Activated naive CD4-positive, alpha-beta T cell treated with anti-CD3 and anti-CD28 coated beads for 36 hours (primary cell): ENCODE data around the gene LZIC. TPM values are rescaled to one million over a fixed set of nuclear protein-coding genes. Genes with fewer than 3 reads are reported as not detected.
A peak's percentile ranks its signal among the peaks of the same experiment; 100 is the strongest.

Source experiments
- CTCF ChIA-PET: fragments of 350-600 bp; sonication (Branson Sonifier 250); formaldehyde crosslinking; loops from one replicate; lab custom pipeline; 2021; ENCODE audit warnings: antibody characterized with exemption; lab: Charles Lee
- DNase-seq: peaks from one replicate; pipeline ENCODE4 v3.0.0-alpha.2; 2020
- H3K27ac Mint-ChIP-seq: one replicate; pipeline ENCODE4 v1.8.0; 2021; ENCODE audit warnings: mild to moderate bottlenecking, mixed read lengths
- H3K27me3 Mint-ChIP-seq: one replicate; pipeline ENCODE4 v1.8.0; 2021; ENCODE audit warnings: low read depth, mixed read lengths
- H3K36me3 Mint-ChIP-seq: one replicate; pipeline ENCODE4 v1.8.0; 2021; ENCODE audit warnings: low read depth, mixed read lengths
- H3K4me1 Mint-ChIP-seq: one replicate; pipeline ENCODE4 v1.8.0; 2021; ENCODE audit warnings: low read depth, mixed read lengths
- H3K4me3 Mint-ChIP-seq: one replicate; pipeline ENCODE4 v1.8.0; 2021; ENCODE audit warnings: mild to moderate bottlenecking, moderate library complexity, mixed read lengths
- H3K9me3 Mint-ChIP-seq: one replicate; pipeline ENCODE4 v1.8.0; 2021; ENCODE audit warnings: mixed read lengths
- intact Hi-C: fragments of 100-400 bp; cut with micrococcal nuclease; formaldehyde crosslinking; loops from one replicate; pipeline ENCODE4 v1.15.1; 2023
- total RNA-seq, 2 experiments: library from RNA; stranded (reverse); gene quantifications; one replicate each; pipeline ENCODE4 v1.2.3, GENCODE V29; 2021

The LZIC gene
- total RNA-seq, 2 experiments from 2014 or later: 26.1 to 27.0 TPM

DNA sequence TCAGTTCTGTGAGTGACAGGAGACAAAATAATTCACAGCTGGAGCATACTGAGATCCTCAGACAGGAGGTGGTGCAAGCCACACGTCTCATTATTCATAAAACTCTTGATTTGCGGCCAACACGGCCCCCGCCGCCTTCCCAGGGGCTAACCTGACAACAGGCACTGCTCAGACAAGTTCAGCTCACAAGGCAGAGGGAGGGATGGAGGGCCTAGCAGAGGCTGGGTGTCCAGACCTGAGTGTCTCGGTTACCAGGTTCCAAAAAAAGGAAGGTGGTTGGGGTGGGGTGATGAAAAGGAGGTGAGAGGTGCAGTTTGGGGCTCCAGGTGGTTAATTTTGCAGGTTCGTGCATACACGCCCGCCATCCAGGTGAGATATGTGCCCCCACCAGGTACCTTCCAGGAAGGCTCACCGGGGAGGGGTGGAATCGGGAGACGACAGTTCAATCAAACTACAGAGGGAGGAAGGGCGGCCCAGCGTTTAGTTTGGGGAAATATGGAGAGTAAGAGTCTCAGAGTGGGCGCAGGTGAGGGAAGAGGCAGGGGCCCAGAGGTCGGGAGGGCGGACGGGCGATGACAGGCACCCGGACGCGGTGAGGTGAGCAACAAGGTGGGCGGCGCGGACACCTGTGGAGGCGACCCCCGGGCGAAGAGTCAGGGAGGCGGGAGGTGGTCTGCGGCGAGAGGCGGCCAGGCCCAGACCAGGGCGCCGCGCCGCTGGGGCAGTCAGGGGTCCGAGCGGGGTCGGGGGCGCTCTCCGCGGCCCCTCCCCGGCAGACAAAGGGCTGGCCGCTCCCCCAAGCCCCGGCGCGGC lies 33.8 kb downstream of the LZIC start:
- CTCF ChIA-PET: interaction anchor here (0.6 to 0.9 kb wide), 2 partner anchors 122 to 299 kb away, joined by 4 read pairs; no protein-coding TSS in a partner anchor

DNA sequence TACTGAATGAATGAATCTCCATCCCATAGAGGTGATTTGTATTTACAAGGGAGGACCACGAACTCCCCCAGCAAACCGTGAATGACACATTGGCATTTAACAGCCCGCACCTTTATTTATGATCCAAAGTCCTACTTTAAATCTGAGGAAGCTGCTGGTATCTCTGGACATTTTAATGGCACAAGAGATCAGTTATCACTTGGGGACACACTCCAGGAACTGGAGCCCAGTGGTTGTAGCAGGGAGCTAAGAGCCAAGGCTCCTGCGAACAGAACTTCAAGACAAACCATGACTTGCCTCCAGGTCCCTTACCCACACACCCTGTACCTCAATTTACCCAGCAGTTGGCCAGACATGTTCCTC lies 34.3 kb downstream of the LZIC start:
- DNase-seq: no peak
- peaks cover 33% of the 10 kb centered on the region for H3K4me1 Mint-ChIP-seq
- no peak overlapping the region for H3K27ac Mint-ChIP-seq
- no peaks in the 10 kb centered on the region for H3K9me3 Mint-ChIP-seq
- intact Hi-C loops: no loop called here
- no peaks in the 10 kb centered on the region for H3K36me3 Mint-ChIP-seq
- CTCF ChIA-PET: interaction anchor here (0.6 to 0.9 kb wide), 2 partner anchors 122 to 300 kb away, joined by 4 read pairs; no protein-coding TSS in a partner anchor
- peak overlapping the region; percentile 86 for H3K4me3 Mint-ChIP-seq
- no peaks in the 10 kb centered on the region for H3K27me3 Mint-ChIP-seq

More for the DNA sequence above, 33.8 kb downstream of the LZIC start:
- Mint-ChIP-seq H3K36me3 (no peaks in the 10 kb centered on the region), H3K4me1 (peaks cover 28% of the 10 kb centered on the region), H3K27ac (peak overlapping the region; percentile 72), H3K4me3 (peak overlapping the region; percentile 86), H3K9me3 (no peaks in the 10 kb centered on the region), H3K27me3 (no peaks in the 10 kb centered on the region)
- DNase-seq: peak; percentile 65
- intact Hi-C loops: loop anchor here (1.0 to 5.0 kb wide), 5 partner anchors 34 to 565 kb away; partner anchors contain the start of genes LZIC, NMNAT1, PEX14 and TMEM201

DNA sequence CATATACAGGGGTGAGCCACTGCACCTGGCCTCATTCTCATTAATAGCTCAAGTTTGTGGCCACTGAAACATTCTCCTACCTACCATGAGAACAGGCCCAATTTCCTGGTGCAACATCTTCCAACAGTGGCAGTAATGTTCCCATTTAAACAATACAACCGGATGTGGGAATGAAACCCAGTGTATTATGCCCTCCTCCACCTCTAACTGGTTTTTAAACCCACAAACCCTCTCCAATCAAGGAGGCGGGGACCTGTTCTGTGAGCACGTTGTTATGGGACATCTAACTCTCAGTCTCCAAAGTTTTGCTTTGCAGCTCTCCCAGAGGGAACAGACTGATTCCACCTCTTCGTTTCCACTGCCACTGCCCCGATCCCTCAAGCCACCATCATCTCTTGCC lies 35.8 kb downstream of the LZIC start:
- Mint-ChIP-seq H3K9me3 (no peaks in the 10 kb centered on the region), H3K27me3 (no peaks in the 10 kb centered on the region), H3K36me3 (no peaks in the 10 kb centered on the region), H3K4me3 (no peak overlapping the region), H3K27ac (no peak overlapping the region), H3K4me1 (peaks cover 44% of the 10 kb centered on the region)
- CTCF ChIA-PET: interaction anchor here (0.8 kb wide), 1 partner anchor 33 kb away, joined by 3 read pairs; no protein-coding TSS in a partner anchor
- no peak for DNase-seq
- intact Hi-C loops: no loop called here

DNA sequence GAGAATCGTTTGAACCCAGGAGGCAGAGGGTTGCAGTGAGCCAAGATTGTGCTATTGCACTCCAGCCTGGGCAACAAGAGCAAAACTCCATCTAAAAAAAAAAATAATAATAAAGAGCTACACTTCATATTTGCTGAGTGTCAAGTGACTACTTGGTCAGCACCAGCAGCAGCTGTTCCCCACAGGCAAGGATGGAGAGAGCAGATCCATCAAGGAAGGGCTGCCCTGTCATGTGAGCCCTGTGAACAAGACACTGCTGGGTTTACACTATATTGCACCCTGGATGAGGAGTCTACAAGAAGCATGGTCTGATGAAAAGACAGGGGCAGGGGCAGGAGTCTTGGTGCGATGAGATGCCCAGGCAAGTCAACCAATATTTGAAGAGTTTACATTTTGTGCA lies 36.7 kb downstream of the LZIC start:
- CTCF ChIA-PET: interaction anchor here (0.7 to 1.3 kb wide), 3 partner anchors 32 to 279 kb away, joined by 3 read pairs; no protein-coding TSS in a partner anchor
- H3K4me1 Mint-ChIP-seq: peaks cover 40% of the 10 kb centered on the region
- no peak for DNase-seq
- no peaks in the 10 kb centered on the region for H3K27me3 Mint-ChIP-seq
- H3K4me3 Mint-ChIP-seq: no peak overlapping the region
- no peaks in the 10 kb centered on the region for H3K9me3 Mint-ChIP-seq
- intact Hi-C loops: no loop called here
- no peak overlapping the region for H3K27ac Mint-ChIP-seq
- H3K36me3 Mint-ChIP-seq: no peaks in the 10 kb centered on the region

DNA sequence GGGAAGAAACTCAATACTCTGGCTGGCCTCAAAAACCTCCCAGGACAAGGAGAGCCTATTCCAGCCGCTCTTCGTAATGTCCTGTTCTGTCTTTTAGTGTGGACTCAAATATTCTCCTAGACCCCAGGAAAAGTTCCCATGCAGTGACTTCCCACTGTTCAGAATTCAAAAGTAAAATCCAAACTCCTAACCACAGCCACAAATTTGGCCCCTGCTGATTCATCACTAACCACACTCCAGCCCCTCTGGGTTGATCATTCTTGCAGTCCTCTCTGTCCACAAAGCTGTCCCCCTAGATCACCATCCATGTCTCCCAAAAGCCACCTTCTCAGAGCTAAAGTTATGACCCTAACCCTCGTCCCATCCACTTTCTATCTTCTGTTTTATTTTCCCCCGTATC lies 38.2 kb downstream of the LZIC start:
- intact Hi-C loops: no loop called here
- Mint-ChIP-seq H3K36me3 (no peaks in the 10 kb centered on the region), H3K4me1 (peaks cover 48% of the 10 kb centered on the region), H3K27ac (no peak overlapping the region), H3K4me3 (no peak overlapping the region), H3K27me3 (no peaks in the 10 kb centered on the region), H3K9me3 (no peaks in the 10 kb centered on the region)
- no peak for DNase-seq
- CTCF ChIA-PET: interaction anchor here (0.6 to 0.9 kb wide), 3 partner anchors 10 to 39 kb away, joined by 3 to 5 read pairs (median 5); no protein-coding TSS in a partner anchor

DNA sequence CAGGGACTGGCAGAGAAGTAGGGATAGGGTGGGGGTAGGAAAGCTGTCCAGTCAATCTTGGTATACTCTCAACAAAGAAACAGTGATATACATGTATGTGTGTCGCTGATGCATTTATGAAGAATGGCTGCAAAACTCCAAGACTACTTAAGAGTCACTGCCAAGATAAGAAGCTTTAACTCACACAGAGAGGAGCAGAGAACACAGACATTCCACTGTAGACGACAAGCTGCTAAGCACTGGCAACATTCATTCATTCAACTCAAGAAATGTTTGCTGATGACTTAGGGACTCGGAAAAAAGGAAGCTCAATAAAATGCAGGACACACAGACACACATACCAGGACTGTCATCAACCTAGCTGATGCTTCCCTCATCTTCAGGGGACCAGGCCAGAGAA lies 38.6 kb downstream of the LZIC start:
- intact Hi-C loops: loop anchor here (1.0 to 5.0 kb wide), 3 partner anchors 176 to 266 kb away; partner anchors contain the start of gene PIK3CD
- no peak overlapping the region for H3K27ac Mint-ChIP-seq
- H3K4me1 Mint-ChIP-seq: peaks cover 49% of the 10 kb centered on the region
- H3K4me3 Mint-ChIP-seq: no peak overlapping the region
- H3K27me3 Mint-ChIP-seq: no peaks in the 10 kb centered on the region
- no peak for DNase-seq
- CTCF ChIA-PET: interaction anchor here (0.6 to 0.9 kb wide), 4 partner anchors 10 to 394 kb away, joined by 3 to 5 read pairs (median 4); no protein-coding TSS in a partner anchor
- no peaks in the 10 kb centered on the region for H3K9me3 Mint-ChIP-seq
- H3K36me3 Mint-ChIP-seq: no peaks in the 10 kb centered on the region

DNA sequence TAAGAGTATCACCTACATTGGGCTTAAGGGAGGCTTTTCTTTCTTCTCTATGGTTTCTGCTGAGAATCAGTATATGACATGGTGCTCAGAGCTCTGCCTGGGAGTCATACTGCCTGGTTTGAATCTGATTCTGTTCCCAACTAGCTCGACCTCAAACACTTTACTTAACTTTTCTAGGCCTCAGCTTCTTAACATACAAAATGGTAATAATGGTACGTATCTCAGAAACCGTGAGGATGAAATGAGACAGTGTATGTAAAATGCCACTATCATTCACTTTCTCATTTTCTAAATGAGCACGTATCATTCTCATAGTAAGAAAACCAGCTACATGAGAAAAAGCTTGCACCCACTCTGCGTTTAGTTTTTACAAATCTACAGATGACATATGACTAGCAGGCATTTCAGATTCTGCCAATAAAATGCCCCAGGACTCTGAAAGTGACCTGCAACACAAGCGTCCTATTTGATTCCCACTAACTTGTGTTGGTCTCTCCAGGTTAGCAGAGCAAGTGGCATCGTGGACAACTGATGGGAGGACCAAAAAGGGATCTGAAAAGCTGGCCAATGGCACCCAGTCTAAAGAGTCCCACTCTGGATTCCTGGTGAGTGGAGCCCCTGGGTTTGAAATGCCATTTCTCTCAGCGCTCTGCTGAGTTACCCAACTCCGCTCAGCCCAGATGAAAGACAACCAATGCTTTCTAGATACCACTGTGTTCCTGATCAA lies 39.2 kb downstream of the LZIC start:
- CTCF ChIA-PET: interaction anchor here (0.6 to 1.4 kb wide), 5 partner anchors 9 to 393 kb away, joined by 3 to 5 read pairs (median 3); no protein-coding TSS in a partner anchor
- Mint-ChIP-seq H3K36me3 (no peaks in the 10 kb centered on the region), H3K27me3 (no peaks in the 10 kb centered on the region), H3K4me1 (peaks cover 44% of the 10 kb centered on the region), H3K9me3 (no peaks in the 10 kb centered on the region), H3K4me3 (no peak overlapping the region), H3K27ac (peak overlapping the region; percentile 78)
- intact Hi-C loops: loop anchor here (1.0 to 5.0 kb wide), 3 partner anchors 176 to 266 kb away; partner anchors contain the start of gene PIK3CD
- DNase-seq: peak; percentile 58

DNA sequence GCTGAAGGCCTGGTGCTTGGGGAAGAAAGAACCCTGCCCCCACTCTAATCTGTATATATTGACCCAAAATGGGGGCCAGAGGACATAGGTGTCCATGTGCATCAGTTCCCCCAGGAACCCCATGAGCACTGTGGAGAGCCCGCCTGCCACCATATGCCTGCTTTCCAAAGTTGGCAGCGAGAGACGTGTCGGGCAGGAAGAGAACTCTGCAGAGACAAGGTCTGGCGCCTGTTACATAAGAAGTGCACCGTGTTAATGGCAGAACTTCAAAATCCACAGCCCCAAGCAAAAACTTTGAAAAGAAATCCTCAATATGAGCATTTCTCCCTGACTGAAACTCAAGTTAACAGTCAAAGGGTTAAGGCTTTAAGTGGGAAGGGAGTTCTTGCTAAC lies 41.1 kb downstream of the LZIC start:
- Mint-ChIP-seq H3K4me1 (peaks cover 39% of the 10 kb centered on the region), H3K36me3 (no peaks in the 10 kb centered on the region), H3K27me3 (no peaks in the 10 kb centered on the region), H3K4me3 (no peak overlapping the region), H3K9me3 (no peaks in the 10 kb centered on the region), H3K27ac (no peak overlapping the region)
- CTCF ChIA-PET: no interaction called here
- intact Hi-C loops: loop anchor here (5.0 kb wide), 1 partner anchor 250 kb away; the partner anchor contains the start of gene PIK3CD
- no peak for DNase-seq

DNA sequence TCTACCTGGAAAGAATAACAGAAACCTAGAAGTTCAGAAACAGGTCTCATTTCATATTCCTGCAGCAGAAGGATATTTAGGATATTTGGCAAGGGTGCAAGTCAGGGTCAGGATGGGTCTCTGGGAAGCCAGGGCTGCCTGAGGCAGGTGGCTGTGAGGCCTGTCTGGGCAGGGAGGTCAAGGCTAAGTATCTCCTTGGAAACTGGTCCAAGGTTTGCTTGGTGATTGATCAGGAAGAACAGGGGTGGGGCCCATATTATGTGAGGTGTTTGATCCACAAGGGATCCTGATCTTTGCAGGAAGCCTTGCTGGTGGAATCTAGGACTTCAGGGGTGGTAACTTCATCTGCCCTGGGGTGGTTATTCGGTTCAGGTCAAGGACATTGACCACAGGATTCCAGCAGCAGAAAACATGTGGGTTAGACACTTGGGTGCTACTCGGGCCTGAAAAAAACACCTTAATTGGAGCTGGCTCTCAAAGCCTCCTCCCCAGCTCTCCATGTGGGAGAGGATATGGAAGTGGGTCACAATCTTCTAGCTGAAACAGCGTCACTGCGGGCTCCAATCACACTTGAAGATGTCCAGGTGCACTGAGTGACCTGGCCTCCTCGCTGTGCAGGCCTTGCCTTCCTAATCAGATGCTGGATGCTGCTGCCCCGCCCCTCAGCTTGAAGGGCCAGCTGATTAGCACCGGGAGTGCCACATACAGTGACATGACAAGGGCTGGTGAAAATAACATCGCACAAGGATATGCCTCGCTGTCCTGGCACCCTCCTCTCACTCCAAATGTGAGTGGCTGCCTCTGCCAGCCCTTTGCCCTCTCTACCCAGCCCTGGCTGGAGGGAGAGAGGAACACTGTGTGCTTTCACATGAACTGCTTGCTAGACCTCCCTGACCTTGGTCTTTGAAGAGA lies 41.8 kb downstream of the LZIC start:
- CTCF ChIA-PET: interaction anchor here (1.1 kb wide), 1 partner anchor 38 kb away, joined by 3 read pairs; no protein-coding TSS in a partner anchor
- intact Hi-C loops: loop anchor here (5.0 kb wide), 1 partner anchor 249 kb away; the partner anchor contains the start of gene PIK3CD

DNA sequence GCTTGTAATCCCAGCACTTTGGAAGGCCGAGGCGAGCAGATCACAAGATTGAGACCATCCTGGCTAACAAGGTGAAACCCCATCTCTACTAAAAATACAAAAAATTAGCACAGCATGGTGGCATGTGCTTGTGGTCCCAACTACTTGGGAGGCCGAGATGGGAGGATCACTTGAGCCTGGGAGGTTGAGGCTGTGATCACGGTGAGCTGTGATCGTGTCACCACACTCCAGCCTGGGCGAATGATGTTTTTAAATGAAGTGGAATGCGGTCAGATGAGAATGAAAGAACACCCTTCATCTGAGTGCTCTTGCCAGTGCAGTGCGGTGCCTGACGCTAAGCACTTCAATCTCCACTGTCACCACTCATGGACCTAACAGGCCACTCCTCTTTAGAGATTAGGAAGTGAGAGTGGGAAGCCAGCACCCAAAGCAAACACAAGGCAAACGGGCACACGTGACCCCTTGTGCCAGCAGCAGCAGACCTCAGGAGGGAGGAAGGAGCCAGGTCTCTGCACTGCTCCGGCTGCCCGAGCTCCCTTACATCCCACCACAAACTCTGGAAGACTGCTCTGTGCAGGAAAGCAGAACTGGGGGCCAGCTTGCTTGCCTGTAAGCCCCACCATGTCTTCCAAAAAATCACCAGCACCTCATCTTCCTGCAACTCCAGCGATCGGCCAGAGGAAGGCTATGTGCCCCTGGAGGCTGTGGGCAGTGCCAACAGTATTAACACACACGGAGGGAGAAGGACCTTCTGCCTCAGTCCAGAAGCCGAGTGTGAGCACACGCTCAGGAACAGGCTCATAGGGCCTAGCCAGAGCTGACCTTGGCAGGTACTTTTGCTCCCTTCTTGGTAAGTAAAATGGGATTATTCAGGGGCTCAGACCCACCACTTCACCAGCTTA lies 42.8 kb downstream of the LZIC start:
- Mint-ChIP-seq H3K4me3 (peak overlapping the region; percentile 3), H3K36me3 (no peaks in the 10 kb centered on the region), H3K27me3 (no peaks in the 10 kb centered on the region), H3K27ac (no peak overlapping the region), H3K9me3 (no peaks in the 10 kb centered on the region), H3K4me1 (peaks cover 39% of the 10 kb centered on the region)
- intact Hi-C loops: loop anchor here (5.0 kb wide), 1 partner anchor 248 kb away; the partner anchor contains the start of gene PIK3CD
- peak; percentile 13 for DNase-seq
- CTCF ChIA-PET: interaction anchor here (0.8 to 1.1 kb wide), 3 partner anchors 23 to 74 kb away, joined by 3 read pairs; no protein-coding TSS in a partner anchor

More for the DNA sequence above, 41.8 kb downstream of the LZIC start:
- Mint-ChIP-seq H3K36me3 (no peaks in the 10 kb centered on the region), H3K4me3 (no peak overlapping the region), H3K4me1 (peaks cover 39% of the 10 kb centered on the region), H3K27ac (no peak overlapping the region), H3K9me3 (no peaks in the 10 kb centered on the region), H3K27me3 (no peaks in the 10 kb centered on the region)
- DNase-seq: no peak
